ENCODE results near the gene CACHD1. TPM values are rescaled to one million over a fixed set of nuclear protein-coding genes. Genes with fewer than 3 reads are reported as not detected.
"Not testable (repeated sequence)": the region's sequence is repeated elsewhere in the genome, so short reads cannot be mapped to it uniquely, and the experiment has no call there.

The CACHD1 gene
- total RNA-seq, 2 experiments from 2014 or later, result 0.36 TPM

GRCh38 chr1:64493831-64494230 lies 23.9 kb downstream of the CACHD1 start:
- ChIA-PET CTCF (no interaction called here), POLR2A (no interaction called here)

- POLR2A ChIA-PET, result no interaction called here
These were observed 24.7 kb downstream of the CACHD1 start for GRCh38 chr1:64494659-64495058.

DNA sequence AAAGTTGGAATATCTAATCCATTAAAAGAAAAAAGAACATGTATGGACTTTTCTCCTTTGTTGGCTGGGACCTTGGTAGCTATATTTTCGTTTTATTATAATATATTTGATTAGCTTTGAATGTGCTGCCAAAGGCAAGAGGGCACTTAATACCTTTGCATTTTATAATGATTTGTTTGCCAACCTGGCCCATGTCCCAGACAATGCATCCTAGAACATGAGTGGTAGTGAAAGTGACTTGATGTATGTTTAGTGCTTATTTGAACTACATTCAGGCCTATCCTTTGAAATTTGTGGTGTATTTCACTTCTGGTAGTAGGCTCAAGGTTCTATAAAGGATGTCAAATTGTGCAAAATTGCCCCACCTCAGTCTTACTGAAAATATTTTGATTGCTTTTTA lies 25.9 kb downstream of the CACHD1 start:
- ChIA-PET CTCF (no interaction called here), POLR2A (no interaction called here)

More at GRCh38 chr1:64494659-64495058, 24.7 kb downstream of the CACHD1 start:
- CTCF ChIA-PET, result no interaction called here

GRCh38 chr1:64496606-64497005 lies 26.7 kb downstream of the CACHD1 start:
- CTCF ChIA-PET, result no interaction called here
- POLR2A ChIA-PET, result no interaction called here

- POLR2A ChIA-PET, result no interaction called here
- CTCF ChIA-PET, result no interaction called here
These were observed 27.4 kb downstream of the CACHD1 start for GRCh38 chr1:64497088-64497883.

DNA sequence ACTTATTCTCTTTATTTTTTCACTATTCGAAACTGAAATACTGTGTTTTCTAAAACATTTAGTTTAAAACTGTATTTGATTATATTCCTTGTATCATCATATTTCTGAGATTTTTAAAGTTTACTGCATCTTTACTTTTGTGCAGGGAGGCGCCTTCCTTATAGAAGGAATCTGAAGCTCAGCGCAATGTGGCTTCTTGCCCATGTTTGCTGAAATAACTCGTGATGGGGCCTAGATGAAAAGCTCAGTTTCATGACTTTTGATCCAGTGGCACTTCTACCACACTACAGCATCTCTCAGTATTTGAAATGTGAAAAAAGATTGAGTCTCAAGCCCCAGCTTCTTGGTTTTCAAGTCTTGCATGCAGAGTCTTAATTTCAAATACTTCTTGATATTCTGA lies 28.4 kb downstream of the CACHD1 start:
- ChIA-PET CTCF (no interaction called here), POLR2A (no interaction called here)

GRCh38 chr1:64499011-64499410 lies 29.1 kb downstream of the CACHD1 start:
- CTCF ChIA-PET, result no interaction called here

GRCh38 chr1:64499966-64500365 lies 30.0 kb downstream of the CACHD1 start:
- ChIA-PET CTCF (no interaction called here), POLR2A (no interaction called here)

More at GRCh38 chr1:64499011-64499410, 29.1 kb downstream of the CACHD1 start:
- POLR2A ChIA-PET, result no interaction called here

- ChIA-PET POLR2A (no interaction called here), CTCF (no interaction called here)
These were observed 32.2 kb downstream of the CACHD1 start for GRCh38 chr1:64502083-64502482.

- CTCF ChIA-PET, result no interaction called here
- POLR2A ChIA-PET, result no interaction called here
These were observed 33.0 kb downstream of the CACHD1 start for GRCh38 chr1:64502931-64503330.

- ChIA-PET POLR2A (no interaction called here), CTCF (no interaction called here)
These were observed 35.5 kb downstream of the CACHD1 start for GRCh38 chr1:64505232-64505943.

DNA sequence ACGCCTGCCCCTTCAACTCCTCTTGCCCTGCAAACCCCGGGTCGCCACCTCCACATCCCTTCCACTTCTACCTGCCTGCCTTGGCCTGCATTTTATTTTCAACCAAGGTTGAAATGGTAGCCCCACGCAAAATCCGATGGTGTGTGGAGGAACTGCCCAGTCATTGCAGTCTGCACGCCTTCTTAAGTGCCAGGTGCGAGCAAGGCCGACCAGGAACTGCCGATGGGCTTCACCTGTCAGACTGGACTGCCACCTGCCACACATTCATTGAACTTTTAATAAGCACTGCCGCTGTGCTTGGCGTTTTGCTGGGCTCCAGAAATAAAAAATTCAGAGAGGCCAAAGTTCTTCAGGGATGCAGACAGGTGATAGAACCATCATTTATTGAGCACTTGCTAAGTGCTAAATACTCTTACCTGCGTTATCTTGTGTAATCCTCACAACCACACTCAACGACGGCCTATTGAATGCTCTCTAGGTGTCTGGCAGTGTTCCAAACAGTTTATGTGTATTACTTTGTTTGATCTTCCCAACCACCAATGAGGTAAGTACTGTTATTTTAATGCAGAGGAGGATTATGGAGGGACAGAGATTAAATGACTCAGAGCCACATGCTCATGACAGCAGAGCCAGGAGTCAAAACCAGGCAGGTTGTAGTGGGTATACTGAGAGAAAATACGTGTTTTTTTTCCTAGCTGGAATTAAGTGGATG lies 36.2 kb downstream of the CACHD1 start:
- CTCF ChIA-PET, result no interaction called here

GRCh38 chr1:64508629-64509028 lies 38.7 kb downstream of the CACHD1 start:
- ChIA-PET POLR2A (no interaction called here), CTCF (no interaction called here)

More for the DNA sequence above, 36.2 kb downstream of the CACHD1 start:
- POLR2A ChIA-PET, result no interaction called here

DNA sequence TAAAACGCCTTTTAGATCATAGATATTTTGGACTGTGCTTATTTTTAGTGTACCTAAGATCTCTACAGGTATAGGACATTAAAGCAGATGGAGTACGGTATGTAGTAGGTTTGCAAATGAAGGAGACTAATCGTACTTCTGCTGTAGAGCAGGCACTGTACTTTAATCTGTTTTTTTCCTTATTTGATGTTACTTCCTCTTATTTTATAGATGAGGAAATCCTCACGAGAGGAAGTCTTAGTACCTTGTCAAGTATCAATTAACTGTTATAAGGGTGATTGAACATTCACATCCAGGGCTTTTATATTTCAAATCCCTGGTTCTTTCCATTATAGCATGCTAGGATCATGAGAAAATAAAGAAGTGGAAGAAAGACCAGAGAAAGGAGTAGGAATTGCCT lies 41.1 kb downstream of the CACHD1 start:
- ChIA-PET POLR2A (no interaction called here), CTCF (no interaction called here)

GRCh38 chr1:64512206-64512605 lies 42.3 kb downstream of the CACHD1 start:
- POLR2A ChIA-PET, CTCF ChIA-PET: not testable (repeated sequence)

GRCh38 chr1:64513545-64513944 lies 43.6 kb downstream of the CACHD1 start:
- CTCF ChIA-PET, result no interaction called here
- POLR2A ChIA-PET, result no interaction called here

- POLR2A ChIA-PET, result no interaction called here
- CTCF ChIA-PET, result no interaction called here
These were observed 44.4 kb downstream of the CACHD1 start for GRCh38 chr1:64514197-64514765.

GRCh38 chr1:64515427-64515826 lies 45.5 kb downstream of the CACHD1 start:
- POLR2A ChIA-PET, result no interaction called here
- CTCF ChIA-PET, result no interaction called here

GRCh38 chr1:64516301-64516700 lies 46.4 kb downstream of the CACHD1 start:
- CTCF ChIA-PET, result no interaction called here
- POLR2A ChIA-PET, result no interaction called here

- POLR2A ChIA-PET, result no interaction called here
- CTCF ChIA-PET, result no interaction called here
These were observed 47.1 kb downstream of the CACHD1 start for GRCh38 chr1:64516803-64517568.
